Gastrocnemius medialis (tissue), 4 donors: ENCODE measurements around the gene NCAPH2.

Experiments used
- POLR2A ChIP-seq, 2 donors: fragments of 450-650 bp; IDR thresholded peaks; one replicate each; pipeline ENCODE4 v1.6.1; 2017; ENCODE audit warnings: antibody characterized with exemption in 2 of 2, mild to moderate bottlenecking in 2 of 2, moderate library complexity in 2 of 2
- TF ChIP-seq, protein P1 (sequence below), 5 experiments: fragments of 450-650 bp in 3 of 5; fragments of 200-600 bp in 2 of 5; sonication (generic) in 2 of 5; IDR thresholded peaks in 4 of 5; conservative IDR thresholded peaks in 1 of 5; 1 replicate in 4 of 5; 2 replicates in 1 of 5; pipeline ENCODE4 v1.5.1; 2016 to 2019; ENCODE audit warnings: antibody characterized with exemption in 5 of 5, mild to moderate bottlenecking in 3 of 5, moderate library complexity in 3 of 5

DNA sequence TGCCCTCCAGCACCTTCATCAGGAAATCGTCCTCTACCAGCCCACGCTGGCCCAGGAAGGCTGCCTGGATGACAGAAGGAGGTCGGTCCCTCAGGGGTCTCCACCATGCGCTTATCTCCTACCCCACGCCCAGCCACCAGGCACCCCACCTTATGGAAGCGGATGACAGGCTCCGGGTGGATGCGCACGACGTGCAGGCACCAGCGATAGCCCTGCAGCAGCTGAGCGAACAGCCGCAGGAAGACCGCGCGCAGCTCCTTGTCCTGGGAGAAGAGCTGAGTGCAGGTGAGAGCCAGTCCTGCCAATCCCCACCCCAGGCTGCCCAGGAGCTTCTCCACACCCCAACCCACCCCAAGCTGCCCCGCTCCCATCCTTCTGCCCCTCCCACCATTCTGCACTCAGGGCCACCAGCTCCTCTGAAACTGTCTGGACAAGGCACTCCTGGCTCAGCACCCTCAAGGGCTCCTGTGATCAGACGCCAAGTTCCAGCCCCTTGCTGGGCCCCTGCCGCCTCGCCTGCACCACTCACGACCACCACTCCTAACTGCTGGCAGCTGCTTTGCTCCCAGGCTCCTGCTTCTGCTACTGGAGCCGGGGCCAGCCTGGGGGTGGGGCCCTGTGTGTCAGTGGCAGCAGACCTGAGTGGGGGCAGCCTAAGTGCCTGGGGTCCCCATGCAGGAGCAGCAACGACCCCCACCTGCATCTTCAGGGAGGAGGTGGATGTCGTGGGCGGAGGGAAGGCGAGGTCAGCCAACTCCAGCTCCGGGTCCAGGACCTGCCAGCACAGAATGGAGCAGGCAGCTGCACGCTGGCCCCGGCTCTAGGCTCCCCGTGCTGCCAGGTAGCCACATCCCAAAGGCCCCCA is 42.7 kb upstream of the NCAPH2 start:
- TF ChIP-seq, protein P1, sequence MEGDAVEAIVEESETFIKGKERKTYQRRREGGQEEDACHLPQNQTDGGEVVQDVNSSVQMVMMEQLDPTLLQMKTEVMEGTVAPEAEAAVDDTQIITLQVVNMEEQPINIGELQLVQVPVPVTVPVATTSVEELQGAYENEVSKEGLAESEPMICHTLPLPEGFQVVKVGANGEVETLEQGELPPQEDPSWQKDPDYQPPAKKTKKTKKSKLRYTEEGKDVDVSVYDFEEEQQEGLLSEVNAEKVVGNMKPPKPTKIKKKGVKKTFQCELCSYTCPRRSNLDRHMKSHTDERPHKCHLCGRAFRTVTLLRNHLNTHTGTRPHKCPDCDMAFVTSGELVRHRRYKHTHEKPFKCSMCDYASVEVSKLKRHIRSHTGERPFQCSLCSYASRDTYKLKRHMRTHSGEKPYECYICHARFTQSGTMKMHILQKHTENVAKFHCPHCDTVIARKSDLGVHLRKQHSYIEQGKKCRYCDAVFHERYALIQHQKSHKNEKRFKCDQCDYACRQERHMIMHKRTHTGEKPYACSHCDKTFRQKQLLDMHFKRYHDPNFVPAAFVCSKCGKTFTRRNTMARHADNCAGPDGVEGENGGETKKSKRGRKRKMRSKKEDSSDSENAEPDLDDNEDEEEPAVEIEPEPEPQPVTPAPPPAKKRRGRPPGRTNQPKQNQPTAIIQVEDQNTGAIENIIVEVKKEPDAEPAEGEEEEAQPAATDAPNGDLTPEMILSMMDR (IDR thresholded peaks at IDR 0.05 in 4 of 5, conservative IDR thresholded peaks at IDR 0.05 in 1 of 5) = no peak
- TF ChIP-seq POLR2A (IDR thresholded peaks at IDR 0.05) = no peak
